Activated CD4-positive, alpha-beta T cell treated with anti-CD3 and anti-CD28 coated beads, Interleukin-2, Interleukin-4, amounts not matched to agents 100 ng/mL and 50 ng/mL, durations not matched to agents 16 hours and 8 hours (primary cell): ENCODE measurements around the gene MYO1C.
A peak's percentile ranks its signal among the peaks of the same experiment; 100 is the strongest.
"Not testable (repeated sequence)": the region's sequence is repeated elsewhere in the genome, so short reads cannot be mapped to it uniquely, and the experiment has no call there.

Source experiments
- DNase-seq: peaks from one replicate; pipeline ENCODE4 v3.0.0-alpha.2; 2020; ENCODE audit warnings: low spot score

The MYO1C gene, protein sequence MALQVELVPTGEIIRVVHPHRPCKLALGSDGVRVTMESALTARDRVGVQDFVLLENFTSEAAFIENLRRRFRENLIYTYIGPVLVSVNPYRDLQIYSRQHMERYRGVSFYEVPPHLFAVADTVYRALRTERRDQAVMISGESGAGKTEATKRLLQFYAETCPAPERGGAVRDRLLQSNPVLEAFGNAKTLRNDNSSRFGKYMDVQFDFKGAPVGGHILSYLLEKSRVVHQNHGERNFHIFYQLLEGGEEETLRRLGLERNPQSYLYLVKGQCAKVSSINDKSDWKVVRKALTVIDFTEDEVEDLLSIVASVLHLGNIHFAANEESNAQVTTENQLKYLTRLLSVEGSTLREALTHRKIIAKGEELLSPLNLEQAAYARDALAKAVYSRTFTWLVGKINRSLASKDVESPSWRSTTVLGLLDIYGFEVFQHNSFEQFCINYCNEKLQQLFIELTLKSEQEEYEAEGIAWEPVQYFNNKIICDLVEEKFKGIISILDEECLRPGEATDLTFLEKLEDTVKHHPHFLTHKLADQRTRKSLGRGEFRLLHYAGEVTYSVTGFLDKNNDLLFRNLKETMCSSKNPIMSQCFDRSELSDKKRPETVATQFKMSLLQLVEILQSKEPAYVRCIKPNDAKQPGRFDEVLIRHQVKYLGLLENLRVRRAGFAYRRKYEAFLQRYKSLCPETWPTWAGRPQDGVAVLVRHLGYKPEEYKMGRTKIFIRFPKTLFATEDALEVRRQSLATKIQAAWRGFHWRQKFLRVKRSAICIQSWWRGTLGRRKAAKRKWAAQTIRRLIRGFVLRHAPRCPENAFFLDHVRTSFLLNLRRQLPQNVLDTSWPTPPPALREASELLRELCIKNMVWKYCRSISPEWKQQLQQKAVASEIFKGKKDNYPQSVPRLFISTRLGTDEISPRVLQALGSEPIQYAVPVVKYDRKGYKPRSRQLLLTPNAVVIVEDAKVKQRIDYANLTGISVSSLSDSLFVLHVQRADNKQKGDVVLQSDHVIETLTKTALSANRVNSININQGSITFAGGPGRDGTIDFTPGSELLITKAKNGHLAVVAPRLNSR

DNA sequence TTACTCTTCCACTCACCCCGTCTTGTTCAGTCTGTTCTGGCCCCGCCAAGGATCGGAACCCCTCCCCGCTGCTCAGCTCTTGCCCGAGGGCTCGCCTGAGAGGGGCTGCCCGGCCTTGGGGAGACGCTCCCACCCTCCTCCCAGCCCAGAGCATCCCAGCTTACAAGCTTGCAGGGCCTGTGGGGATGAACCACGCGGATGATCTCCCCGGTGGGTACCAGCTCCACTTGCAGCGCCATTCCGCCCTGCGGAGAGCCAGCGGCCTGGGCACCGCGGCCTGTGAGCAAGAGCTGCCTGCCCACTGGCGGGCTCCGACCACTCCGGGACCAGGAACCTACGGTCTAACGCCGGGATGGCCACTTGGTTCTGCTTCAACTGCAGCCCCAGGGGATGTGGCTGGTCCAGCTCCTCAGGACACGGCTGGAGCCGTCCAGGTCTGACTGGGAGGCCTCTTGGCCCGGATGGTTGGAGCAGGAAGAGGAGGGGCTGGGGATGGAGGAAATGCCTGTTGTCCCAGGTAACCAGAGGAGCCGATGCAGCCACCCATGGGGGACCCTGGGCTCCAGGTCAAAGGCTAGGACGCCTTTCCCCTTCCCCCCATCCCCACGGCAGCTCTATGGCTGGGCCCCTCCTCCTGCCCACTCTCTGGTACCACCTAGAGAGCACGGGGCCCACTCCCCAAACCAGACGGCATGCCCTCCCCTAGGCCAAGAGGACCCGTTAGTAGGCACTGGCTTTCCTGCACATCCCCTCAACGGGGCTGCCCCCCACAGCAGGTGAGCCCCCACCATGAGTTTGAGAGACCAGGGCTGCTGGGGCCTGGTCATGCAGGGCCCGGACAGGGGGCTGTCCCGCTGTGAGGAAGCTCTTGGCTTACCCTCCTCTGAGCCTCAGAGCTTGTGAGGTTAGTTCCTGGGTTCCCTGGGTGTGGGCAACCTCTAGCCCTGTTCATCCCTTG lies at the start of gene MYO1C:
MYO1C (minus strand) TSS at position 438 of the 958 bp plus-strand sequence; CDS start at position 239, 199 bp downstream.
- no peak for DNase-seq

DNA sequence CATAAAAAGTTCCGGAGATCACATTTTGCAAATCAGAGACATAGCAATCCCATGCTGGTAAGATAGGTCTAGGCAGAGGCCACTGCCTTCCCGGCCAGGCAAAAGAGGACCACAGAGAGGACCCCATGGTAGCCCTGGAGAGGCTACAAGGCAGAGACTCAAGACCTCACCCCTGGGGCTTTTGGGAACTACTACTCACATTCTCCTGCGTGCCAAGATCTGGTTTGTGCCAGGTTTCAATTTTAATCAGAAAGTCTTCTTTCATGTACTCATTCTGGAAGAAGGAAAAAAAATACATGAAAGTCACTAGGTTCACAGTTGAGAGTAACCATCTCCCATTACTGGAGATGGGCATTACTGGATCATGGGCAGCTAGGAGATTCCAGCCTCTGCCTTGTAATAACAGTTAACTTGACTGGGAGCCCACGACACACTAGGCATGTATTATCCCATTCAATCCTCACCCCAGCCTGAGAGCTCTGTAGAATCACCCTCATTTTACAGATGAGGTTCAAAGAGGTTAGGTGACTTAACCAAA lies 49.0 kb upstream of the MYO1C start:
- peak; percentile 43 for DNase-seq

DNA sequence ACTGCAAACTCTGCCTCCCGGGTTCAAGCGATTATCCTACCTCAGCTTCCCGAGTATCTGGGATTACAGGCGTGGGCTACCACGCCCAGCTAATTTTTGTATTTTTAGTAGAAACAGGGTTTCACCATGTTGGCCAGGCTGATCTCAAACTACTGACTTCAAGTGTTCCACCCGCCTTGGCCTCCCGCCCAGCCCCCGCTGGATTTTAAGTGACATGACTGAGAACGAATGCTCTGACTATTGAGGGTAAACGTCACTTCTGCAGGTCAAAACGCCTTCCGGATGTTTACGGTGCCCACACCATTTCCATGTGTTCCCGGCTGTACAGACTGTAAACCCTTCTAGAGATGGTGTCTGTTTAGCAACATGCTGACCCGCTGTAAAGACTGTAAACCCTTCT lies 47.3 kb upstream of the MYO1C start:
- no peak for DNase-seq

DNA sequence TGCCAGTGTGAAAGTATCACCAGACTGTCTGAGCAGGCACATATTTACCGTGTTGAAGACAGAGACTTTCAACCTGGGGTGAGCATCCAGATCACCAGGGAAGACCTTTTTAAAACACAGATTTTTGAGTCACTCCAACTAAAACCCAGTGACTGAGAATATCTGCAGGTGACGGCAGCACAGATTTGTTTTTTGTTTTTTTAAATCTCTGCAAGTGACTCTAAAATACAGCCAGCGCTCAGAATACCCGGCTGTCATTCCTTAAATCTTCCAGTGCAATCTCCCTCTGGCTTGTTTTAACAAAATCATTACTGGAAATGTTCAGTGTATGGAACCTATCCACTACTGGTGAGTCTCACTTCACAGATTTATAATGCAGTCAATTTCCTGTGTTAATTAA lies 43.3 kb upstream of the MYO1C start:
- DNase-seq = no peak

DNA sequence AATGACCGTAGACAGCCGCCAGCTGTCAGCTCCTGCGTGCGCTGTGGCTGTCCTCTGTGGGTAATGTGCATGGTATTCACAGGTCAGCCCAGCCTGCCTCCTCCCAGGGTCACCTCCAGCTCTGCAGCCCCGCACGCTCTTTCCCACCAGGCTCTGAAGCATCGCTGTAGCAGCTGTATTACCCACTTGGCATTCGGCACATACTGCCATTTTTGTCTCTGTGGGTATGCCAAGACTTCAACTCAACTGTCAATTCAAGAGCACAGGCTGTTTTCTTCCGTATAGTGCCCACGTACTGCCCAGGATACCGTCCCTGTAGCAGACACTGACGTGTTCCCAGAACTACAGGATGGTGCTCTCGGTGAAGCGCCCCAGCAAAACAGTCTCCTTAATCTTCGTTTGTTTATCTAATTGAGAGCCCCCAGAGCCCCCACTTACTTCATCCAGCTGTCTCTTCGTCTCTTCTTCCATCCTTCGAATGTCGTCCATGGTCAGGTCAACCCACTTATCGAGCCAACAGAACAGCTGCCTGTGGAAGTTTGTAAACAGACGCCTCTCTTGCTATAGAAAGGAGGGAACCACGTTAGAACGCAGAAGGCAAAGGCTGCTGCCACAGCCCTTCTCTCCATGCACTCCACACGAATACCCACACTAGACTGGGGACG lies 41.3 kb upstream of the MYO1C start:
- no peak for DNase-seq

DNA sequence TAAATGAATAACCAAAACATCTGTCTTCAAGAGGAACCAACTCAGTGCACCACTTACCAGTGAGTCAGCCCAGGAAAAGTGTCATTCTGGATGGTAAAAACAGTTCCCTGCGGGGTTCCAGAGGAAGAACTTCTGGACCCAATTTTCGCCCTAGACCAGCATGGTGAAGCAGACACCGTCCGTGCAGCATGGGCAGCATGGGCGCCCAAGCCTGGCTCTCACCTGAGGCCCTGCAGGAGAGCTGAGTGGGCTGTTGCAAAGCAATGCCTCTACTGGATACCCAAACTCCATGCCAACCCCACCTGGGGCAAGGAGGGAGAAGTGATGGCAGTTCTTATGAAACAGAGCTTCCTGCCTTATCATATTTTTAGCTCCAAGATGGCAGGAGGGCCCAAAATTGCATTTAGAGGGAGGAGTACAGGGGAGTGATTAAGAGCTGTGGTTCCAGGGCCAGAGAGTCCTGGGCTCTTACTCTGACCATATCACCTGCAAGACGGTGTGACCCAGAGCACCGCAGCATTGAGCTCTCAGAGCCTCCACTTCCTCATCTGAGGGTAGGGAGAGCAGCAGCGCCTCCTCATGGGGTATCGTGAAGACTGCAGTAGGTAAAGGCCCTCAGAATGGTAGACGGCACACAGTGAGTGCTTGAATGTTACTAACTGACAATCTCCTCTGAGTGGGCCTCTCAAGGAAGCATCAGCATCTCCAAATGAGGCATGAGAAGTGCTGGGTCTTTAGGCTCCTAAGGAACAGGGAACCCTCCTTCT lies 40.5 kb upstream of the MYO1C start:
- DNase-seq = peak; percentile 11

DNA sequence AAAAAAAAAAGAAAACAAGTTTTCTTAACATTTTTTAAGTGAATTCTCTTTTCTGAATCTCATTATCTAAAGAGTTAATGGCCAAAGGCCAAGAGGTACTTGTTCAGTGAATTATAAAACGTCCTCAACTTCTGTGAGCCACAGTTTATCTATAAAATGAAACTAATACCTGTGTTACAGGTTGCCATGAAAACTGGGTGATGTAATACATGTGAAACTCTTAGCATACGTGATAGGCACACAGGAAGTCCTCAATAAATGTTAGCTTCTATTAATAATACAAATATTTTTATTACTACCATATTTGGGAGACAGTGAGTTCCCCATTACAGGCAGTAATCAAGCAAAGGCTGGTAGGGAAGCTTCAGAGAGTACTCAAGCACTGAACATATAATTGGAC lies 37.4 kb upstream of the MYO1C start:
- DNase-seq = no peak

DNA sequence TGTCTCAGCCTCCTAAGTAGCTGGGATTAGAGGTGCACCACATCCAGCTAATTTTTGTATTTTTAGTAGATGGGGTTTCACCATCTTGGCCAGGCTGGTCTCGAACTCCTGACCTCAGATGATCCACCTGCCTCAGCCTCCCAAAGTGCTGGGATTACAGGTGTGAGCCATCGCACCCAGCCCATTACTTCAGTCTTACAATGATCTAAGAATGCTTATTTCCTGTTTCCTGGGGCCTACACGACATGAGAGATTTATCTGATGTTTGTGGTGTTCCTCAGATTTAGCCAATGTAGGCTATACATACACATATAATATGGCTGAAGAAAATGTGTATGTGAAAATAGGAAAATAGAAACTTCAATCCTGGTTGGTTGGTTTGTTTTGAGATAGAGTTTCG lies 34.4 kb upstream of the MYO1C start:
- not testable (repeated sequence) for DNase-seq

DNA sequence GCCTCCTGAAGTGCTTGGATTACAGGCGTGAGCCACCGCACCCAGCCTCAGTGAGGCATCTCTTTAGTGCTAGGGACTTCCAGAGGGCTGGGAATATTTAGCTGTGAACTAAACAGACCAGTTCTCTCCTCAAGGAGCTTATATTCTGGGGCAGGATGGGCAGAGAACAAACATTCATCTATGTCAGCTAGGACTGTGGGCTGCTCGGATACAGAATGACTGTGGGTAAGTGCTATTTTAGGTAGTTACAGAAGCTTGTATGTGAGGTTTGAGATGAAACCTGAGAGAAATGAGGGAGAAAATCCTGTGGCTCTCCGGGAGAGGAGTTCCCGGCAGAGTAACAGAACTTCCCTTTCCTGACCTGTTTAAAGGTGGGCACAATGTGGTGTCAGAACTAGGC lies 30.1 kb upstream of the MYO1C start:
- no peak for DNase-seq

DNA sequence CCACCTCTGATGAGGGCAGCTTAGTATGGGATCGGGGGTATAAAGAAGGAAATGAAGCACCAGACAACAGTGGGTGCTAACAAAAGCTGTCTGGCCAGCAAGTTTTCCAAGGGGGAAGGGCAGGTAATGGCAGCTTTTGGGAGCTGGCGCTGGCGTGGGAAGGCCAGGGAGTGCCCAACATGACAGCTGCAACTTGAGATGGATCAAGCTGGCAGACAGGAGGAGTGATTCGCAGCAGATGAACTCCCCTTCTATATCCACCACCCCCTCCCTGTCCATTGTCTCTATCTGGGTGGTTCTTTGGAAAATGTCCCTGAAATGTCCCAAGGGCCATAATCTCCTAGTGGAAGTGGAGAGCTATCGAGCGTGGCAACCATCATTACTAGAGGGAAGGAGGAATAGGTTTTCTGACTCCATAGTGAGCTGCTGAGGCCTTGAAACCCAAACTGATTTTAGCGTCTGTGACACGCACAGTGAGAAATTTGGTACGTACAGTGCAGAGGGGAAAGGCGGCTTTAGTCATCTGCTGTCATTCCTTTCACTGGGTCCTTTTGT lies 28.7 kb upstream of the MYO1C start:
- no peak for DNase-seq

DNA sequence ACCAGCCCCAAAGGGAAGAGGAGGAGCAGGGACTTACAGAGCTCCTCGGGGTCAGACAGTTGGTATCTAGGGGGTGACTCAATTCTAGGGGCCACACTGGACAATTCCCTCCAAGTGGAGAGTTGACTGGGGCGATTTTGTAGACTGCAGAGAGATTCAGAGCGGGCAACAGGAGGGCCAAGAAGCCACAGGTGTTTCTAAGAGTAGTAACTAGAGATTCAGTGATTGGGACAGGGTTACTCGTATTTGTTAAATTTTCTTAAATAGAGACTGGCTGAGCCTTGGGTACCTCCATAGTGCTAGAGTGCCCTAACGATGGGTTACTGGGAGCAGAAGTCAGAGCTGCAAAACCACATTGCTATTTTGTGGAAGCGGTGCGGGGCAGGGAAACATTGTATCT lies 27.2 kb upstream of the MYO1C start:
- no peak for DNase-seq

DNA sequence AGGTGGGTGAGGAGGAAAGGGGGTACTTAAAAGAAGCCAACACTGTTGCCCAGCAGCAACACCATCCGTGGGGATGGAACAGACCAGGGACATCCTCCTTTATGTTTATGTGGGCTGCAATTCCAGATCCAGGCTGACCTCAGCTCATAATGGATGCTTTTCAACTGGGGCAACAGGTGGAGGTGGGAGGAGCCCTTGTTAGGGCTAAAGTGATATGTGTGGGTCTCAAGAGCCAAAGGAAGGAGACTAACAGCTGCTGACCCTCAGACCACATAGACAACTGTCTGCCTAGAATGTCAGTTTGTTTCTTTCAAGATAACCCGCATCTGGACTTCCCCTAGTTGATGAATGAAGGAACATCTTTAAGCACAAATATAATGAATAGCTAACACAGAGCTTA lies 25.9 kb upstream of the MYO1C start:
- DNase-seq = no peak

DNA sequence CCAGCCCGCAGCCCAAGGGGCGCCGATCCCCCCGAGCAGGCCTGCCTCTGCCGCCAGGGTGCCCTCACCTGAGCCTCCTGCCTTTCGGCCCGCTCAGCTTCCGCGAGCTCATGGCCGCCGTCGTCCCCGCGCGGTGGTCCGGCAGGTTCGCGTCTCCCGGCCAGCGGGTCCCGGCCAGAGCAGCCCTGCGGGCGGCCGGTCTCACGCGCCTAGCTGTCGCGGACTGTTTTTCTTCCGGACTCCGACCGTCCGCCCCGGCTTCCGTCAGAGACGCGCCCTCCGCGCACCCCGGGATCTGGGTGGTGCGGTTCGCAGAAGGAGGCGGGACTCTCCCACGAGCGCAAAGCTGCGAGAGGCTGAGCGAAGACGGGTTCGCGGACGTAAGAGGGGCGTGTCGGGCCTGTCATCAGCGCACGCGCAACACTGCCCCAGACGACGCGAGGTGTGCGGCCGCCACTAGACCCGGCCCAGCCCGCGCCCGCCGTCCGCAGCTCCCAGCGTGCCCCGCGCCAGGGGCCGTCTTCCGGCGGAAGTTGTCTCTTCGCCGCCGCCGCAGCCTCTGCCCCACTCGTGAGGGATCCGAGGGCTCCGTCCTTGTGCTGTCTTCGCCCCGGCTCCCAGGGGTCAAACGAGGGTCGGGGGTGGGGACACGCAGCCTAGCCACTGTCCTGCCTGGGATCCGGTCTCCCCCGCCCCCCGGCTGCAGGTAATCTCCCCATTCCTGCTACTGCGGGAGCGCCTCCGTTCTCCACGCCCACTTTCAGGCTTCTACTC lies 24.1 kb upstream of the MYO1C start, which contains the start of gene INPP5K:
INPP5K (minus strand) TSS at position 225 of the 774 bp plus-strand sequence; CDS start at position 112, 113 bp downstream.
- DNase-seq = peak; percentile 98

DNA sequence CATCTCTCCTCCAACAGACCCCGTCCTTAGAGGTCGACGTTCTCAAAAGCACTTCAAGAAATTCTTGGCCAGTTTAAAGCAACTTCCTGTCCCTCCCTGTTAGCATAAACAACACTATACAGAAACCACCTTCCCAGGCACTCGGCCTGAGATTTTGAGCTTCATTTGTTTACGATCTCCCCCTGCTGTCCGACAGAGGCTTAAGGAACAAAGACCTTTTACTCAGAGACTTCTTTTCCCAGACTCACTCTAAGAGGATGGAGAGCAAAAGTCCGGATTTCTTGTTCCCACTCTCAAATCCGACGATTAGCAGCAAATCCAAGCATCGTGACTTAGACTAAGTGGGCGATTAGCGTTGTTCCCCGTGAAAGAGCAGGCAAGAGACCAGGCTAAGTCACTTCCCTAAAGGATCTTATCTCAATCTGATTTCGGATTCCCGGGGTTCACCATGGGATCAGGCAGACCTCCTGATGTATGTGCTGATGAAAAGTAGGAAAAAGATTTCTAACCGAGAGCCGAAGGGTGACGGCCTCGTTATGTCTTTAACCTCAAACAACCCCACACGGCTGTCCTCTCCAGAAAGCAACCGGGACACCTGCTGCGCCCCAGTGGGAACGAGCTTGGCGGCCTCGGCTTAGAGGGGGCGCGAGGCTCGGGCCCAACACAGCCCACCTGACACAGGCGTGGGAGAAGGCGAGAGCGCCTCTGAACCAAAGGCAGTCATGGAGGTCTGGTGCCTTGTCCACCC lies 23.3 kb upstream of the MYO1C start:
- peak; percentile 61 for DNase-seq

DNA sequence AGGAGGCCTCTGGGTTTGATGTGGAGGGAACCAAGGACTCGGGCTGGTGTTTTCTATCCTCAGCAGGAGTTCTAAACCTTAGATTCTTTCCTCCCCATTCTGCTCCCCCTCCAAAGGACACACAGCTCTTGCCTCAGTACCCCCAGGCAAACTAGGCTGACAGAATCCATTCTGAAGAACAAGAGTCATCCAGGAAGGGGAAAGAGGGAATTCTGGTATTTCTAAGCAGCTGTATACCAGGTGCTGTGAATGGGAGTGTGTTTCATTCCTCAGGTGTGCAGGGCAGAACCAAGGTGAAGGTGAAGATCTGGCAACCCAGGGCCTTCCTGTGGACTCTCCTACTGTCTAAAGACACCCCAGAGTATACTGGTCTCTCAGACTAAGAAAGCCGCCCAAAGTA lies 19.9 kb upstream of the MYO1C start:
- DNase-seq = no peak

DNA sequence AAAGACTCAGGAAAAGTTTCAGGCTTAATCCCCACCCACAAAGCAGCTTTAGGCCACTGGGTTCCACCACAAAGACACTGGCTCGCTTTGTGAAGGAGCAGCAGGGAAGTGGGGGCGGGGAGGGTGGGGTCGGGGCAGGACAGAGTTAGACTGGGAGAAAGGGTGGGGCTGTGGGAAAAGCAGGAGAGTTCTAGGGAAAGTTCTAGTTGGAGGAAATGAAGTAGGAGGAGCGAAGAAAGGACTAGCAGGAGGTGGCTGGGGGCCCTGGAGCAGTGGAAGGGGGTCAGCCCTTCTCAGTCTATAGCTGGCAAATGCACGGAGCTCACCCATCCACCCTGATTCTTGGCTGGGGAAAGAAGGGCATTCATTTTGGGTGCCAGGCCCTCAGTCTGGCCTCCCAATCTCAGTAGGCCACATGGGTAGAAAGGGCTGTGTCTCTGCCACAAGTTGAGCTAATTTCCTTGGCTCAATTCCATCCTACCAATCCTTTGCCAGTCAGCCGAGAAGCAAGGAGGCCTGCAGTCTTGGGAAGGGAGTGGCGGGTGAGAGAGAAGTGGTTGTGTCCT lies 19.4 kb upstream of the MYO1C start:
- no peak for DNase-seq

DNA sequence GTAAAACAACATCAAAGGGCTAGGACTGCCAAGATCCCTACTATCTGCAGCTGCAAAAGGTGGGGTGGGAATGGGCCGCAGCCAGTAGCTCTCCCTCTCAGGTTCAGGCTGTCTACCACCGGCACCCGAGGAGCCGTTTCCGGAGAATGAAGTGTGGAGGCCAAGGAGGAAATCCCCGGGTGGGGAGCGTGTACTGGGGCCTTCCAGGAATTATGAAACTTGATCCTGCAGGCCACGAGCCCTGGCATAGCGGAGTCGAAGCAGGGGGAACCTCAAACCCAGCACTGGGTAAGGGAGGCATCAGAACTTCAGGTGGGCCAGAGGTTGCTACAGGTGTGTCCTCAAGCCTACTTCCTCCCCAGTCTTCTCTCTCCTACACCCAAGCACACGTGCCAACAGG lies 18.8 kb upstream of the MYO1C start:
- DNase-seq = no peak
